Inflammatory macrophage treated with lipopolysaccharide for 4 hours (primary cell): ENCODE measurements around the gene SLC30A2.

Experiments
- DNase-seq: peaks from one replicate; pipeline ENCODE4 v3.0.0-alpha.2; 2020

The SLC30A2 gene

GRCh38 chr1:26038477-26038876 is 7.4 kb downstream of the SLC30A2 start:
- no peak for DNase-seq

- DNase-seq, result no peak
These were observed 8.0 kb downstream of the SLC30A2 start for GRCh38 chr1:26037904-26038303.

GRCh38 chr1:26036756-26037281 is 9.1 kb downstream of the SLC30A2 start:
- DNase-seq, result no peak

- peak; percentile 72 for DNase-seq
These were observed 9.8 kb downstream of the SLC30A2 start for GRCh38 chr1:26035959-26036755.

GRCh38 chr1:26035203-26035958 is 10.5 kb downstream of the SLC30A2 start:
- DNase-seq, result peak; percentile 92

GRCh38 chr1:26034504-26035202 is 11.3 kb downstream of the SLC30A2 start:
- DNase-seq, result no peak

- DNase-seq, result peak; percentile 47
These were observed 13.1 kb downstream of the SLC30A2 start for GRCh38 chr1:26032656-26033357.

- no peak for DNase-seq
These were observed 14.2 kb downstream of the SLC30A2 start for GRCh38 chr1:26031611-26032220.

- no peak for DNase-seq
These were observed 14.7 kb downstream of the SLC30A2 start for GRCh38 chr1:26031196-26031595.

- no peak for DNase-seq
These were observed 15.9 kb downstream of the SLC30A2 start for GRCh38 chr1:26029864-26030481.

- DNase-seq, result no peak
These were observed 16.7 kb downstream of the SLC30A2 start for GRCh38 chr1:26029054-26029863.

GRCh38 chr1:26028490-26028980 is 17.4 kb downstream of the SLC30A2 start:
- no peak for DNase-seq

- DNase-seq, result peak; percentile 82
These were observed 18.0 kb downstream of the SLC30A2 start for GRCh38 chr1:26027716-26028489.

GRCh38 chr1:26025517-26025916 is 20.4 kb downstream of the SLC30A2 start:
- DNase-seq, result no peak

GRCh38 chr1:26025060-26025459 is 20.9 kb downstream of the SLC30A2 start:
- DNase-seq, result no peak

GRCh38 chr1:26023826-26024225 is 22.1 kb downstream of the SLC30A2 start:
- DNase-seq, result no peak

GRCh38 chr1:26023009-26023408 is 22.9 kb downstream of the SLC30A2 start:
- DNase-seq, result no peak

GRCh38 chr1:26022404-26022779 is 23.5 kb downstream of the SLC30A2 start:
- no peak for DNase-seq

- DNase-seq, result no peak
These were observed 24.1 kb downstream of the SLC30A2 start, which contains the start of gene EXTL1 for GRCh38 chr1:26021647-26022403. TSS of gene EXTL1 (plus strand) at chr1:26021775. CDS start at chr1:26022647, 872 bp downstream.
